NCI-H2107 treated with DMSO at 0.1 percent for 48 hours (cell line): ENCODE data around the gene POLR2E.
"Not testable (repeated sequence)": the region's sequence is repeated elsewhere in the genome, so short reads cannot be mapped to it uniquely, and the experiment has no call there.

ENCODE experiments used
- DNase-seq: peaks from one replicate; lab custom pipeline; 2025; ENCODE audit not compliant: unreplicated experiment; lab: John Stamatoyannopoulos, UW

The POLR2E gene

DNA sequence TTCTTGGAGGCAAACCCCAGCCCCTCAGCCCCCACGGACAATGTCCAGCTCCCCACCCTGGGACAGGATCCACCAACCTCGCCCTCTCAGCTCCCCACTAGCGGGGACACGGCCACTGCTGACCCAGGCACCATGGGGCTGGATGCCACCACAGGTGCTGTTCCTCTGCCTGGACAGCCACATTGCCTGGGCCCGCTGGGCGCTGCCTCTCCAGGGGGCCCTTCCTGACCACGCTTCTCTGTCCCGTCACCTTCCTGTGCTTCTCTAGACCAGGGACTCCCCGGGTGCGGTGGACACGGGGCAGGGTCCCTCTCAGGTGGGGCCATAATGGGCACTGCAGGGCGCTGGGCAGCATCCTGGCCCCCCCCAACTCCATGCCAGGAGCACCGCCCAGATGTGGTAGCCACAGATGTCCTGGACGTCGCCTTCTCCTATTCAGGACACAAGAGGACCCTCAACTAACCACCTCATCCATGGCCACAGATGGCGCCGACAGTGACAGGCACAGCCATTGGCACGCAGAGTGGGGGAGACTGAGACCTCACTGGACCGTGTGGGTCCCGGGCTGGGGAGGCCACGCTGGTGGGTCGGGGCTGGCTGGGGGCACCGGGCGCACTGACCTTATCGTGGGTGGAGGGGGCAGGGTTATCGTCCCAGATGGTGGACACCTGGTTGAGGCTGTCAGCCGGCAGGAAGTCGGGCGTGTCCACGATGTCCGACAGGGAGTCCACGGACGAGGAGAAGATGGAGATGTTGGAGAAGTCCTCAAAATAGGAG, 32.0 kb upstream of the POLR2E start:
- DNase-seq, result no peak

- no peak for DNase-seq
Observed at GRCh38 chr19:1125601-1126467, 30.7 kb upstream of the POLR2E start.

DNA sequence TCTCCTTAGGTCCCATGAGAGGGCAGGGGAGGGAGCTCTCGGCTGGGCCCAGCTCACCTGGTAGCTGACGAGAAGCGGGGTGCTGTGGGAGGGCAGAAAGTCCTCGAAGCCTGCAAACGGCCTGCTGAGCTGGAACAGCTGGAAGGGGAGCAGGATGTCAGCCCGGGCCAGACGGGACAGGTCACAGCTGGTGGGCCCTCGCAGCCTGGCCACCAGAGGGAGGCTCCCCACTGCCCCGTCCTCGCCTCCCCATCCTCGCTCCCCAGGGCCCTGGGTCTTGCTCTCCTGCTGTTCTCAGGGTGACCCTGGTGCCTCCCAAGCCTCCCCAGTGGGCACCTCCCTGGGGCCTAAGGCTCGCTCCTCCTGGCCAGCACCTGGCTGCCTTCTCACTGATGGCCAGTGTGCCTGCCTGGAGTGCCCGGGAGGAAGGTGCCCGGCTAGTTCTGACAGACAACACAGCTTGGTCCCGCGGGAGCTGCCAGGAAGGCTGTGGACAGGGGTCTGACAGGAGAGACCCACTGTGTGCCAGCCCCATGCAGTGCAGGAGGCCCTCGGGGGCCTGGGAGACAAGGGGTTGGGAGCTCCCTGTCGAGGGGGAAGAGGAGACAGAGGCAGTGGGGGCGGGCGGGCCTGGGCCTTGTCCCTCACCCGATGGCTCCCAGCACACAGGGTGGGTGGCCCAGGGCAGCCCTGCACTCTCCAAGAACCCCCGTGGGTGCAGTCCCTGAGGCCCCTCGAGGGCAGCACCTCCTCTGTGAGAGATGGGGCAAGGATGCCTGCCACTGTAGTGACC, 28.9 kb upstream of the POLR2E start:
- no peak for DNase-seq

GRCh38 chr19:1123381-1123780, 28.2 kb upstream of the POLR2E start:
- DNase-seq, result no peak

DNA sequence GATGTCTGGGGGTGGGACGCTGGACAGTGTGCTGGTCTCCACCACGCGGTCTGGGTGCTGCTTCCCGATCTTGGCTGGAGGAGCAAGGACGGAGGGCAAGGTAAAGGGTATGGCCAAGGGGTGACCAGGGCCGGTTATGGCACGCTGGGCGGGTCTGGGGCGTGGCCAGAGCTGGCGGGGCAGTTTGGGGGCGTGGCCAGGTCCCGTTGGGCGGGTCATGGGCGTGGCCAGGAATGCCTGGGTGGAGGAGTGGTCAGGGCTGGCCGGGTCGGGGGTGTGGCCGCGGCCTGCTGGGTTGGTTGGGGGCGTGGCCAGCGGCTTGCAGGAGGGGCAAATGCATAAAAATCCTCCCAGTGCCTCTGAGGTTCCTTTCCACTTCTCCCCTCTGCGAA, 27.8 kb upstream of the POLR2E start:
- no peak for DNase-seq

GRCh38 chr19:1122021-1122971, 27.1 kb upstream of the POLR2E start:
- no peak for DNase-seq

GRCh38 chr19:1121395-1121794, 26.2 kb upstream of the POLR2E start:
- no peak for DNase-seq

DNA sequence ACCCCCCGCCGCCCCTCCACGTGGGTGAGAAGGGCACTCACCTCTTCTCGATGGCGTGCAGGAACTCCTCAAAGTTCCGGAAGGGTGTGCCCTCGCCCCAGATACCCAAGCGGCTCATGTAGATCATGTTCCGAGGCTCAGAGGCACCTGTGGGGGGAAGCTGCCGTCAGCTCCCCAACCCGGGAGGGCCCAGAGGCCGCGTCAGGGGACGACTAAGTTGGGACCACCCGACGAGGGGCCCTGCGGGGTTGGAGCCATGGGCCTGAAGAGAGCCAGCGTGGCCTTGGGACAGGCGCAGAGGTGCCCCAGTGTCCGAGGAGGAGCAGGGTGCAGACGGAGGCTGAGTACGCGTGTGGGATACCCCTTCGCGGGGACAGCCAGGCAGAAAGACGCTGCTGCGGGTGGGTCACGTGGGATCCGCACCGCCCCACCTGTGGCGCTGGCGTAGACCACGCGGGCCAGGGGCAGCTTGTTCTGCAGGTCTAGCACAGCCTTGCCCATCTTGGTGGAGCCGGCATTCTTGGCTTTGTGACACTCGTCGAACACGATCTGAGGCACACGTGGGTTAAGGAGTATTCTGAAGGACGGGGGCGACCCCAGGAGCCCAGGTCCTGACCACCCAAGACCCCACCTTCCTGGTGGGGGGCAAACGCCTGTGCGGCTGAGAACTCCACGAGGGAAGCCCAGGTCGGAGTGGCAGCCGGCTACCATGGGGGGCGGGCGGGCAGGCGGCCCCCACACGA, 24.5 kb upstream of the POLR2E start:
- DNase-seq, result no peak

DNA sequence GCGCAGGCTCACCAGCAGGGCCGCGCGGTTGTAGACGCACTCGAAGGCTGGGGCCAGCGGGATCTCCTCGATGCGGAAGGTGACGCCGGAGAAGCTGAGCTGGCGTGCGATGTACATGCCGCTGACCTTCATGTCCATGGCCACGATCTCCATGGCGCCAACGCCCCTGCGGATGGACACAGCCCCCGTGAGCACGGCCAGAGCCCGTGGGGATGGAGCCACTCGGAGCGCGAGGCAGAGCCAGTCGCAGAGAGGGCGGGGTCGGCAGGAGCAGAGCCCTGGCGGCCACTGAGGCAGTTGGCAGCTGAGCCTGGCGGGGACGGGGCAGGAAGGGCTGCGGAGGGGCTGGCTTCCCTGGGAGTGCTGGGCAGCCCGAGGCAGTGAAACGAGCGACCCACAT, 23.8 kb upstream of the POLR2E start:
- no peak for DNase-seq

DNA sequence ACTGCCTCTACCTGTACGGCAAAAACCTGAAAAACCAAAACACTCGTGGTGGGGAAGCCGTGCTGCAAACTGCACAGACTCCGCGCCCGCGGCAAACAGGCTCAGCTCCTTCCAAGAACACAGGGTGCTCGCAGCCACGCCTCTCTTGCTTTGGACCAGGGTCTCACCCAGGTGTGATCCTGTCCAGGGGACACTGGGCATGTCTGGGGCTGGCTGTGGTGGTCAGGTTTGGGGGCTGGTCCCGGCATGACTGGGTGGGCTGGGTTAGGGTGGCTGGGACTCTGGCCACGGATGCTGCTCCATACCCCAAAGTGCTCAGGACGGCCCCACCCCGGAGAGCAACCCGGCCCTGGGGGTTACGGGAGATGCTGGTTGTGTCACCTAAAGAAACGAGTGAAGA, 22.5 kb upstream of the POLR2E start:
- no peak for DNase-seq

DNA sequence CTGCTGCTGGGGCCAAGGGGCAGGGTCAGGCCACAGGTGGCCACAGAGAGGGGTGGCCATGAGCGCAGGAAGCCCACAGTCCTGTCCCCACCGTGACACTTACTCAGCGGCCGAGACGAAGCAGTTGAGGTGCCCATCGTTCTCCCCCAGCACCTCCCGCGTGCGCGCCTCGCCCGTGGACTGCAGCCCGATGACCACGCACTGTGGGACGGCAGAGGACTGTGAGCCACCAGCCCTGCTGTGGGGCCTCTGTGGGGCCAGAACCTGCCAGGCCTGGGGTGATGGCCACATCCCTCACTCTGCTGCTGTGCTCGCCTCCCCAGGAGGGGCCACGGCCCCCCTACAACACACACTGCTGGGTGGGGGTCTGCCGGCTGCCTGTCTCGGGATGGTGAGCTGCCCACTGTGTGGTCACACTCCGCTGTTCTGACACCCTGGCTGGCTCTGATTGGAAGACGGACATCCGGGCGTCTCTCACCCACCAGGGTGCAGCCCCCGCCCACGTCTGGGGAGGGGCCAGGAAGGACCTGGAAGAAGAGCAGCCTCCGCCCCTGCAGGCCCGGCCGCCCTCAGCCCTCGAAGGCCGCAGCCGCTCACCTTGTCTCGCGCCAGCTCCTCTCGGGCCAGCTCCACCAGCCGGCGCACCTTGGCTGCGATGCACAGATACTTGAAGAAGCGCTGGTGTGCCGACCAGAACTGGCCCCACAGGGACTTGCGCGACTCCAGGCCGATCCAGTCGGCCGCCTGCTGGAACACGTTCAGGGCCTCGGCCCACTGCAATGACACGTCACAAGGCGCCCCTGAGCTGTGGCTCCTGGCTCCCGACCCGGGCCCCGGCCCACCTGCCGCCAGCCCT, 21.8 kb upstream of the POLR2E start:
- DNase-seq, result no peak

GRCh38 chr19:1115646-1116420, 20.7 kb upstream of the POLR2E start:
- DNase-seq, result no peak

- not testable (repeated sequence) for DNase-seq
Observed at GRCh38 chr19:1114728-1115127, 19.6 kb upstream of the POLR2E start.

GRCh38 chr19:1113986-1114483, 18.9 kb upstream of the POLR2E start:
- no peak for DNase-seq

DNA sequence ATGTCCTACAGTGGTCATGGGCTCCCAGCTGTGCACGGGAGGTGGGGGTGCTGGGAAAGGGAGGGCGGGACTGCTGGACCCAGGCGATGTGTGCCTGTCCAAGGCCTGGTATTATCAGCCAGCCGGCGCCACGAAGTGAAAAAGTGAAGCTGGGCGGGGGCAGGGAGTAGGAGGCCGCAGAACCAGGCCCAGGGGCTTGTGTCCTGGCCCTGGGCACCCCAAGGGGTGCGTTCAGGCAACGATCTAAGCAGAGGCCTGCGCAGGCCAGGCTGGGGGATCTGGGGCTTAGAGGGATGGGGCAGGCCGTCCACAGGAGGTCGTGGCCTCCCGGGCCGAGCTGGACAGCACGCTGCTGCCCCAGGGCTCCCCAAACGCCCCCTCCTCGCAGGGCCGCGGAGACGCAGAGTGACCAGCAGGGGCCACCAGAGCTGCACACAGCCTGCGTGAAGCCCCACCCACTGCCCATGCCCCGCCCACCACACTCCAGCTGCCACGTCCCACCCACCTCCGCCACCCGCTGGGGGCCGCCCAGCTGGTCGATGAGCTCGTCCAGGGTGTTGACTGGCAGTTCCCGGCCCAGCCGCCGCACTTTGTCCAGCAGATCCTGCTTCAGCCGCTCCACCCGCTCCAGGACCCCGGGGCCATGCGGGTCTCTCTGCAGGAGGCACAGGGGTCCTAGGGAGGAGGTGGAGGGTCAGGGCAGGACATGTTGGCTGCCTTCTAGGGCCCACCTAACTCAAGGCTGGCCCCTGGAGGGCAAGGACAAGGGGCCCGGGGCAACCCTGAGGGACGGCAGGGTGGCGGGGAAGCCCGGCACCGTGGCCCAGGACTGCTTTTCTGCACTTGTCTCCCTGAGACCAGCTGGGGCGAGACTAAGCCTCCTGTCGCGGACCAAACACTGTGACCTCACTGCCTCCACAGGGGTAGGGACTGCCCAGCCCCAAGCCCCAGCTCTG, 18.1 kb upstream of the POLR2E start:
- DNase-seq, result peak; percentile 65

- no peak for DNase-seq
Observed at GRCh38 chr19:1112268-1113029, 17.3 kb upstream of the POLR2E start.
